DOHH2 (cell line): Measurements from ENCODE around the gene CUEDC1.
A peak's percentile ranks its signal among the peaks of the same experiment; 100 is the strongest.

Source experiments
- H3F3A ChIP-seq: fragments of 200-600 bp; sonication (generic), shearing (Covaris generic); 2 replicates; pipeline ENCODE4 v1.6.0; 2016; ENCODE audit warnings: antibody characterized with exemption, mild to moderate bottlenecking; ENCODE audit not compliant: control insufficient read depth, insufficient read depth
- H3K27ac ChIP-seq: fragments of 200-600 bp; sonication (generic); 2 replicates; pipeline ENCODE4 v1.5.1; 2014; ENCODE audit warnings: low read depth, mild to moderate bottlenecking, low read length, moderate library complexity
- H3K27me3 ChIP-seq: fragments of 200-600 bp; sonication (generic); 2 replicates; pipeline ENCODE4 v1.6.1; 2014; ENCODE audit warnings: mild to moderate bottlenecking, low read length, mixed read lengths; ENCODE audit not compliant: control insufficient read depth
- H3K36me3 ChIP-seq: fragments of 200-600 bp; sonication (generic); 2 replicates; pipeline ENCODE4 v1.6.1; 2014; ENCODE audit warnings: mild to moderate bottlenecking, low read length, moderate library complexity, mixed read lengths; ENCODE audit not compliant: control insufficient read depth
- H3K4me1 ChIP-seq: fragments of 200-600 bp; sonication (generic); 2 replicates; pipeline ENCODE4 v1.6.1; 2014; ENCODE audit warnings: mild to moderate bottlenecking, low read length, mixed read lengths; ENCODE audit not compliant: control insufficient read depth
- H3K4me2 ChIP-seq: fragments of 200-600 bp; sonication (generic); 2 replicates; pipeline ENCODE4 v1.6.0; 2014; ENCODE audit warnings: mild to moderate bottlenecking, low read length, moderate library complexity
- H3K4me3 ChIP-seq: fragments of 200-600 bp; sonication (generic); 2 replicates; pipeline ENCODE4 v1.5.1; 2014; ENCODE audit warnings: mild to moderate bottlenecking, low read length, mixed read lengths
- H3K79me2 ChIP-seq: fragments of 200-600 bp; sonication (generic); 2 replicates; pipeline ENCODE4 v1.6.1; 2014; ENCODE audit warnings: mild to moderate bottlenecking, low read length, mixed read lengths; ENCODE audit not compliant: control insufficient read depth
- H3K9me2 ChIP-seq: fragments of 200-600 bp; sonication (generic); replicated peaks from 2 replicates; pipeline ENCODE4 v1.6.1; 2014; ENCODE audit warnings: mild to moderate bottlenecking, low read length, mixed read lengths; ENCODE audit not compliant: control insufficient read depth
- H3K9me3 ChIP-seq: fragments of 200-600 bp; sonication (generic); 2 replicates; pipeline ENCODE4 v1.6.1; 2014; ENCODE audit warnings: antibody characterized with exemption, low read length, mixed read lengths; ENCODE audit not compliant: control insufficient read depth, insufficient read depth
- H4K20me1 ChIP-seq: fragments of 200-600 bp; sonication (generic); 2 replicates; pipeline ENCODE4 v1.6.0; 2014; ENCODE audit warnings: low read depth, mild to moderate bottlenecking, antibody characterized with exemption, low read length, moderate library complexity; ENCODE audit not compliant: control insufficient read depth, insufficient read depth
- CTCF ChIP-seq: fragments of 200-600 bp; sonication (generic); IDR thresholded peaks from one replicate; pipeline ENCODE4 v1.5.1; 2014; ENCODE audit warnings: antibody characterized with exemption, mild to moderate bottlenecking, low read depth, low read length; ENCODE audit not compliant: poor library complexity, severe bottlenecking
- EZH2phosphoT487 ChIP-seq: fragments of 200-600 bp; sonication (generic); IDR thresholded peaks from 2 replicates; pipeline ENCODE4 v1.6.1; 2017; ENCODE audit warnings: borderline replicate concordance, mild to moderate bottlenecking, antibody characterized with exemption, low read length, moderate library complexity, mixed read lengths

Gene CUEDC1

GRCh38 chr17:57948169-57948554 is 7.0 kb downstream of the CUEDC1 start:
- Histone ChIP-seq H3K4me2 (no peak overlapping the region), H3F3A (peaks cover 7% of the 10 kb centered on the region; the same call in 1 of the 2 replicates), H3K4me1 (peaks cover 51% of the 10 kb centered on the region), H3K79me2 (no peaks in the 10 kb centered on the region), H4K20me1 (no peaks in the 10 kb centered on the region), H3K9me3 (no peaks in the 10 kb centered on the region), H3K27ac (no peak overlapping the region), H3K36me3 (no peaks in the 10 kb centered on the region), H3K4me3 (no peak overlapping the region), H3K27me3 (peaks cover 39% of the 10 kb centered on the region), H3K9me2 (no peaks in the 10 kb centered on the region)
- TF ChIP-seq CTCF: no peak
- TF ChIP-seq EZH2phosphoT487: no peak

GRCh38 chr17:57947369-57947768 is 7.8 kb downstream of the CUEDC1 start:
- Histone ChIP-seq H3F3A (peaks cover 7% of the 10 kb centered on the region; the same call in 1 of the 2 replicates), H3K4me2 (peak overlapping the region; percentile 70), H3K36me3 (no peaks in the 10 kb centered on the region), H4K20me1 (no peaks in the 10 kb centered on the region), H3K27me3 (peaks cover 40% of the 10 kb centered on the region), H3K27ac (no peak overlapping the region), H3K9me2 (no peaks in the 10 kb centered on the region), H3K79me2 (no peaks in the 10 kb centered on the region), H3K9me3 (no peaks in the 10 kb centered on the region), H3K4me3 (peak overlapping the region; percentile 50), H3K4me1 (peaks cover 51% of the 10 kb centered on the region)
- no peak for TF ChIP-seq CTCF
- no peak for TF ChIP-seq EZH2phosphoT487

GRCh38 chr17:57946798-57947358 is 8.3 kb downstream of the CUEDC1 start:
- H3K27me3 ChIP-seq: peaks cover 45% of the 10 kb centered on the region
- peak overlapping the region; percentile 70 for H3K4me2 ChIP-seq
- no peaks in the 10 kb centered on the region for H3K9me2 ChIP-seq
- H3K27ac ChIP-seq: no peak overlapping the region
- H3K79me2 ChIP-seq: no peaks in the 10 kb centered on the region
- TF ChIP-seq CTCF (no peak), EZH2phosphoT487 (no peak)
- no peaks in the 10 kb centered on the region for H3K9me3 ChIP-seq
- peaks cover 7% of the 10 kb centered on the region; the same call in 1 of the 2 replicates for H3F3A ChIP-seq
- H3K36me3 ChIP-seq: no peaks in the 10 kb centered on the region
- H3K4me3 ChIP-seq: peak overlapping the region; percentile 50
- no peaks in the 10 kb centered on the region for H4K20me1 ChIP-seq
- peaks cover 53% of the 10 kb centered on the region for H3K4me1 ChIP-seq
